ENCODE measurements around the gene MEX3A. TPM values are rescaled to one million over a fixed set of nuclear protein-coding genes. Genes with fewer than 3 reads are reported as not detected.
A peak's percentile ranks its signal among the peaks of the same experiment; 100 is the strongest.

The MEX3A gene
- polyA plus RNA-seq, 1 experiment = 11.8 TPM

DNA sequence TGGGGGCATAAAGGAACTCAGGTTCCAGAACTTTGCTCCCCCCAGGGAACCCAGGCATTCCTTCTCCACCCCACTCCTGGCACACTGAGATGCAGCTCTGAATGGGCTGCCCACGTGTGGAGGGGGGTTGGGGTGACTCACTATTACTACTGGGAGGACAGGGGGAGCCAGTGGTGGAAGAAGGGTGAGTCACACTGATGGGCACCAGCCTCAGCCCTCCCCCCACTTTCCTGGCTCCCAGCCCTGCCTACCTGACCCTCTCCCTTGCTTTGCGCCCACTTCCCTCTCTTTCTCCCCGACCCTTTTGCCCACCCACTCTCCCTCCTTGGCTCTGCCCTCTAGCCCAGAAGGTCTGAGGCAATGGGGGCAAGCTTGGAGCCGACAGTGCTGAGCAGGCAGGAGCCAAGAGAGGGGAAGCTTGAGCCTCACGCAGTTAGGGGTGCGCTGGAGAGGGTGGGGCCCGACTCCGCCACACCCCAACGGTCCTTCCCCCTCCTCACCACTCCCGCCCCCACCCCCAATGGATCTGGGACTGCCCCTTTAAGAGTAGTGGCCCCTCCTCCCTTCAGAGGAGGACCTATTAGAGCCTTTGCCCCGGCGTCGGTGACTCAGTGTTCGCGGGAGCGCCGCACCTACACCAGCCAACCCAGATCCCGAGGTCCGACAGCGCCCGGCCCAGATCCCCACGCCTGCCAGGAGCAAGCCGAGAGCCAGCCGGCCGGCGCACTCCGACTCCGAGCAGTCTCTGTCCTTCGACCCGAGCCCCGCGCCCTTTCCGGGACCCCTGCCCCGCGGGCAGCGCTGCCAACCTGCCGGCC is 32.0 kb upstream of the MEX3A start, which contains the start of gene LMNA:
Gene LMNA (plus strand): TSS at position 611 of the 818 bp plus-strand sequence. CDS start 208 bp downstream, outside the sequence.
- ChIA-PET POLR2A (interaction anchor here (0.7 to 5.9 kb wide), 9 partner anchors 9 to 158 kb away, joined by 3 to 125 read pairs (median 10); partner anchors contain the start of gene PMF1), CTCF (interaction anchor here (0.9 to 32.7 kb wide), 3 partner anchors 9 to 16 kb away, joined by 3 to 682 read pairs (median 37); no protein-coding TSS in a partner anchor)
- Histone ChIP-seq H3K27ac (ENCODE audit: low read depth, low read length) (peak within 1 kb of the TSS; percentile 93), H3K4me3 (ENCODE audit: low read depth, low read length) (peak within 1 kb of the TSS; percentile 100), H3K27me3 (ENCODE audit: control insufficient read depth, insufficient read depth, low read length) (no peaks in the 10 kb centered on the region), H3K9me3 (ENCODE audit: control insufficient read depth, insufficient read depth, low read length) (peaks cover 4% of the 10 kb centered on the region; the same call in 1 of the 2 replicates)
- TF ChIP-seq, protein P1, sequence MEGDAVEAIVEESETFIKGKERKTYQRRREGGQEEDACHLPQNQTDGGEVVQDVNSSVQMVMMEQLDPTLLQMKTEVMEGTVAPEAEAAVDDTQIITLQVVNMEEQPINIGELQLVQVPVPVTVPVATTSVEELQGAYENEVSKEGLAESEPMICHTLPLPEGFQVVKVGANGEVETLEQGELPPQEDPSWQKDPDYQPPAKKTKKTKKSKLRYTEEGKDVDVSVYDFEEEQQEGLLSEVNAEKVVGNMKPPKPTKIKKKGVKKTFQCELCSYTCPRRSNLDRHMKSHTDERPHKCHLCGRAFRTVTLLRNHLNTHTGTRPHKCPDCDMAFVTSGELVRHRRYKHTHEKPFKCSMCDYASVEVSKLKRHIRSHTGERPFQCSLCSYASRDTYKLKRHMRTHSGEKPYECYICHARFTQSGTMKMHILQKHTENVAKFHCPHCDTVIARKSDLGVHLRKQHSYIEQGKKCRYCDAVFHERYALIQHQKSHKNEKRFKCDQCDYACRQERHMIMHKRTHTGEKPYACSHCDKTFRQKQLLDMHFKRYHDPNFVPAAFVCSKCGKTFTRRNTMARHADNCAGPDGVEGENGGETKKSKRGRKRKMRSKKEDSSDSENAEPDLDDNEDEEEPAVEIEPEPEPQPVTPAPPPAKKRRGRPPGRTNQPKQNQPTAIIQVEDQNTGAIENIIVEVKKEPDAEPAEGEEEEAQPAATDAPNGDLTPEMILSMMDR (IDR thresholded peaks at IDR 0.05; ENCODE audit: low read depth, low read length) = no peak
- DNase-seq (ENCODE audit: low read depth, low spot score) = peak; percentile 85

DNA sequence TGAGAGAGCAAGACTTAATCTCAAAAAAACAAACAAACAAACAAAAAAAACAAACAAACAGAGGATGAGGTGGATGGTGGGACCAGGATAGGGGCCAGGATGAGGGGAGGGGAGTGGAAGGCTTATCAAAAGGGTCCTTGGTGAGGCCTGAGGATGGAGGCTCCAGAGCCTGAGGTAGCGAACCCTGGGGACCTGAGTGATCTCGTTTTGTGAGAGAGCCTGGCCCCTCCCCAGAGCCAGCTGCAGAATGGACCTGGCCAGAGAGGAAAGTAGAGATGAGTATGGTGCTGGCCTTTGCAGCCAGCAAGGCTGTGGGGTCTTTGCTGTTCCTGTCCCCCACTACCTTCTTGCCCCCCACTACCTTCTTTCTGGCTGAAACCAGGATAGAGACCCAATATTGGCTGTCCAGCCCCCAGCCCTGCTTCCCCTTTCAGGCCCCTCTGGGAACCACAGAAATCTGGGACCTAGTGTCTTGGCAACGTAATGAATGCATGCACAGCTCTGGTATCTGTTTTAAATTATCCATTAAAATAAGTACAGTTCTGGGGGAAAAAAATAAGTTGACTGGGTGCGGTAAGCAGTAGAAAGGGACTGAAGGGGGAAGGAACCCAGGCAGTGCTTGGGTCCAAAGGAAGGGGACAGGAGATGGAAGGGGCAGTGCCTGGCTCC is 31.2 kb upstream of the MEX3A start:
- Histone ChIP-seq H3K4me3 (ENCODE audit: low read depth, low read length) (peak overlapping the region; percentile 31; the same call in 1 of the 2 replicates), H3K27ac (ENCODE audit: low read depth, low read length) (peak overlapping the region; percentile 93), H3K27me3 (ENCODE audit: control insufficient read depth, insufficient read depth, low read length) (no peaks in the 10 kb centered on the region), H3K9me3 (ENCODE audit: control insufficient read depth, insufficient read depth, low read length) (peaks cover 4% of the 10 kb centered on the region; the same call in 1 of the 2 replicates)
- TF ChIP-seq, protein P1 (IDR thresholded peaks at IDR 0.05; ENCODE audit: low read depth, low read length) = no peak
- ChIA-PET CTCF (interaction anchor here (0.9 to 32.7 kb wide), 4 partner anchors 9 to 16 kb away, joined by 3 to 682 read pairs (median 20); no protein-coding TSS in a partner anchor), POLR2A (interaction anchor here (0.7 to 5.9 kb wide), 8 partner anchors 8 to 159 kb away, joined by 3 to 125 read pairs (median 13); no protein-coding TSS in a partner anchor)
- DNase-seq (ENCODE audit: low read depth, low spot score) = no peak

DNA sequence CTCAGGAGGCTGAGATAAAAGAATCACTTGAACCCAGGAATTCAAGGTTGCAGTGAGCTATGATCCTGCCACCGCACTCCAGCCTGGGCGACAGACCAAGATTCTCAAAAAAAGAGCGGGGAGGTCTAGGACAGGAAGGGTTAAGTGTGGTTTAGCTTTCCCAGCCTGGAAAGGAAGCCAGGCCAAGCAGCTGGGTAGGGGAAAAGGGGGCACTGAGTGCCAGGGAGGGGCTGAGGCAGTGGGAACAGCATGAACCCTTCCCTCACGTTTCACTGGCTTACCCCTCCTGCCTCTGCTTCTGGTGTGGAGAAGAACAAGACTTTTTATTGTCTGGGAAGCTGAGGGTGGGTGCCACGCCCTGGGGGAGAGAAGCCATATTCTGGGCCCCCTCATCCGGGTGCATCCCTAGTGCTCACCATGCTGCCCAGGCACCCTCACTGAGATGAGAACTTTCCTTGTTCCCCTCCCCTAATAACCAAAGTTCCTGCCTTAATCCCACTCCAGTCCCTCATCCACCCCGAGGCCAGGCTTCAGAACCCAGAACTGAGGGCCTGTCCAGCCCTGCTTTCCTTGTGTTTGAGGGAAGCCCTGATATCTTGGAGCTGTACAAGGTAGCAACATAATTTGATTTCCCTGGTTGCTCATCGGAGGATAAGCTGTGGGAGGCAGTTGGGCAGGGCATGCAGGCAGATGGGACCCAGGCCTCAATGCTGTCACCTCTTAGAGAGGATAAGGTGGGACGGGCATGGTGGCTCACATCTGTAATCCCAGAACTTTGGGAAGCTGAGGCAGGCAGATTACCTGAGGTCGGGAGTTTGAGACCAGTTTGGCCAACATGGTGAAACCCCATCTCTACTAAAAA is 30.2 kb upstream of the MEX3A start:
- TF ChIP-seq, protein P1 (IDR thresholded peaks at IDR 0.05; ENCODE audit: low read depth, low read length) = no peak
- ChIA-PET POLR2A (interaction anchor here (1.5 to 5.9 kb wide), 2 partner anchors 8 to 15 kb away, joined by 16 to 125 read pairs; no protein-coding TSS in a partner anchor), CTCF (interaction anchor here (1.5 to 32.7 kb wide), 3 partner anchors 10 to 17 kb away, joined by 4 to 682 read pairs (median 37); no protein-coding TSS in a partner anchor)
- peaks cover 4% of the 10 kb centered on the region; the same call in 1 of the 2 replicates for H3K9me3 ChIP-seq (ENCODE audit: control insufficient read depth, insufficient read depth, low read length)
- DNase-seq (ENCODE audit: low read depth, low spot score) = no peak
- H3K27ac ChIP-seq (ENCODE audit: low read depth, low read length) = no peak overlapping the region
- no peaks in the 10 kb centered on the region for H3K27me3 ChIP-seq (ENCODE audit: control insufficient read depth, insufficient read depth, low read length)
- H3K4me3 ChIP-seq (ENCODE audit: low read depth, low read length) = no peak overlapping the region

DNA sequence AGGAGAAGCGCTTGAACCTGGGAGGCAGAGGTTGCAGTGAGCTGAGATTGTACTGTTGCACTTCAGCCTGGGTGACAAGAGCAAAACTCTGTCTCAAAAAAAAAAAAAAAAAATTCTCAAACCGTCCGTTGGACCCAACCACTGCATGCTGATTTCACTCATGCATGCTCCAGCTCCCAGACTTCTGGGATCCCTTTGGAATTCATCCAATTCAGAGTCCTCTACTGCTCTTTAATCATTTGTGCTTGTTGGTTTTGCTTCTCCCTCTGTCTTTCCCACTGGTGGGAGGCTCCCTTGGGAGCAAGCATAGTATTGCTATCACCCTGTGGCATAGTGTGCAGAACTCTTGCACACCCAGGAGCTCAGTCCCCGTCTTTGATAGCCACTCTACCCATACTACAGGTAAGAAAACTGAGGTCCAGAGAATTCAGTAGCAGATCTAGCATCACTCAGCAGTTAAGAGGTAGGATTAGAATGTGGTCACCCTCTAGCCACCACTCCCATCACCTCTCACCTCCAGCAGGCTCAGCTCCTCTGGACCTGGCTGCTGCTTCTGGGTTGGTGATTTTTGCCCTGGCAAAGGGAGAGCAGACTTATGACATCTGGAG is 29.2 kb upstream of the MEX3A start:
- TF ChIP-seq, protein P1 (IDR thresholded peaks at IDR 0.05; ENCODE audit: low read depth, low read length) = no peak
- H3K4me3 ChIP-seq (ENCODE audit: low read depth, low read length) = no peak overlapping the region
- CTCF ChIA-PET = interaction anchor here (1.5 to 32.7 kb wide), 3 partner anchors 11 to 18 kb away, joined by 4 to 682 read pairs (median 37); no protein-coding TSS in a partner anchor
- DNase-seq (ENCODE audit: low read depth, low spot score) = no peak
- POLR2A ChIA-PET = interaction anchor here (0.7 to 5.9 kb wide), 3 partner anchors 16 to 239 kb away, joined by 3 to 125 read pairs (median 4); no protein-coding TSS in a partner anchor
- no peak overlapping the region for H3K27ac ChIP-seq (ENCODE audit: low read depth, low read length)
- no peaks in the 10 kb centered on the region for H3K27me3 ChIP-seq (ENCODE audit: control insufficient read depth, insufficient read depth, low read length)
- peaks cover 4% of the 10 kb centered on the region; the same call in 1 of the 2 replicates for H3K9me3 ChIP-seq (ENCODE audit: control insufficient read depth, insufficient read depth, low read length)

Measured in AG04450 (cell line).